ENCODE results near the gene NEUROD6. TPM values are rescaled to one million over a fixed set of nuclear protein-coding genes. Genes with fewer than 3 reads are reported as not detected.

NEUROD6 gene
- total RNA-seq, 2 experiments from 2014 or later = not detected

DNA sequence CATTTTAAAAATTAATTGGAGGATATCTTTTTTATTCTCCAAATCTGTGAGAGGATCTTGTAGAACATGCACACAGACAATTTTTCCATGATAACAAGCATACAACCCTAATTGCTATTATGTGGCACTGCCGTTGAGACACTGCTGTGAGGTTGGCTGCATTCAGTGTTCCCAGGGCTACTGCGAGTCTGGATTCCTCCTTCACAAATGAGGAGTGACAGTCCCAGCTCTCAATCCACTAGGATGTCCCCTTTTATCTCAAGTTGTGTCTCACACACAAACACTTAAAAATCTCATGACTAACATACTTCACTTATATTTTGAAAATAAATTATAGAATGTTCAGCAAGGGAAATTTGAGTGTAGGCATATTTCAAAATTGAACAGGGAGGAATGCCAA, 14.1 kb downstream of the NEUROD6 start:
- intact Hi-C loops (cut with micrococcal nuclease; ENCODE audit: unreplicated experiment) = no loop called here
- Histone ChIP-seq H3K36me3 (ENCODE audit: insufficient read depth, low read length) (no peaks in the 10 kb centered on the region), H3K79me2 (ENCODE audit: insufficient read depth, low read depth, low read length) (no peaks in the 10 kb centered on the region), H2AFZ (ENCODE audit: low read length) (no peak overlapping the region), H3K4me3 (ENCODE audit: low read depth, low read length, poor library complexity, severe bottlenecking) (no peak overlapping the region), H3K9me3 (ENCODE audit: low read length) (no peaks in the 10 kb centered on the region), H3K27ac (ENCODE audit: low read depth, low read length, poor library complexity, severe bottlenecking) (no peak overlapping the region), H3K9me2 (ENCODE audit: insufficient read depth, low read length) (no peaks in the 10 kb centered on the region), H3K4me2 (ENCODE audit: low read length) (no peak overlapping the region), H4K20me1 (ENCODE audit: insufficient read depth, low read length) (no peaks in the 10 kb centered on the region), H3K4me1 (ENCODE audit: insufficient read depth, low read length, poor library complexity, severe bottlenecking) (no peaks in the 10 kb centered on the region)
- CTCF ChIA-PET (ENCODE audit: unreplicated experiment) = no interaction called here
- no TSS peak for BruUV-seq (replicated peaks)
- POLR2A ChIA-PET = no interaction called here
- DNase-seq (ENCODE audit: low spot score) = no peak
- TF ChIP-seq, protein P1, sequence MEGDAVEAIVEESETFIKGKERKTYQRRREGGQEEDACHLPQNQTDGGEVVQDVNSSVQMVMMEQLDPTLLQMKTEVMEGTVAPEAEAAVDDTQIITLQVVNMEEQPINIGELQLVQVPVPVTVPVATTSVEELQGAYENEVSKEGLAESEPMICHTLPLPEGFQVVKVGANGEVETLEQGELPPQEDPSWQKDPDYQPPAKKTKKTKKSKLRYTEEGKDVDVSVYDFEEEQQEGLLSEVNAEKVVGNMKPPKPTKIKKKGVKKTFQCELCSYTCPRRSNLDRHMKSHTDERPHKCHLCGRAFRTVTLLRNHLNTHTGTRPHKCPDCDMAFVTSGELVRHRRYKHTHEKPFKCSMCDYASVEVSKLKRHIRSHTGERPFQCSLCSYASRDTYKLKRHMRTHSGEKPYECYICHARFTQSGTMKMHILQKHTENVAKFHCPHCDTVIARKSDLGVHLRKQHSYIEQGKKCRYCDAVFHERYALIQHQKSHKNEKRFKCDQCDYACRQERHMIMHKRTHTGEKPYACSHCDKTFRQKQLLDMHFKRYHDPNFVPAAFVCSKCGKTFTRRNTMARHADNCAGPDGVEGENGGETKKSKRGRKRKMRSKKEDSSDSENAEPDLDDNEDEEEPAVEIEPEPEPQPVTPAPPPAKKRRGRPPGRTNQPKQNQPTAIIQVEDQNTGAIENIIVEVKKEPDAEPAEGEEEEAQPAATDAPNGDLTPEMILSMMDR (conservative IDR thresholded peaks at IDR 0.05; ENCODE audit: low read length) = no peak
- TF ChIP-seq EZH2phosphoT487 (IDR thresholded peaks at IDR 0.05; ENCODE audit: borderline replicate concordance, low read depth, low read length) = no peak

DNA sequence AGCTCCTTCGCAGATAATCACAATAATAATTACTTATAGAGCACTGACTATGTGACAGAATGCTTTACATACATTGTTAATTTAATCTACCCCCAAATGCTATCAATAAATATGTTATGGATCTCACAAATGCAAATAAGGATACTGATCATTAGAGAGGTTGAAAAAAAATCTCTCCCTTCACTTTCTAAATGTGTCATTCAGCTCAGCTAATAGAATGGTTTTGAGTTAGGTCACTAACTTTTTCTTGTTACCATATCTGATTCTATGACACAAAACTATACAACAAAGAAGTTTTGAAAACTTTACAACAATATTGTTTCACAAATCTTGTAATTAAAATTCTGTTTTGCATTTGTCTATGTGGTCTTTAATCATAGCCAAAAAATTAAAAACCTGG, 17.4 kb downstream of the NEUROD6 start:
- no peaks in the 10 kb centered on the region for H3K4me1 ChIP-seq (ENCODE audit: insufficient read depth, low read length, poor library complexity, severe bottlenecking)
- no peaks in the 10 kb centered on the region for H3K9me3 ChIP-seq (ENCODE audit: low read length)
- H2AFZ ChIP-seq (ENCODE audit: low read length) = no peak overlapping the region
- ChIA-PET CTCF (ENCODE audit: unreplicated experiment) (no interaction called here), POLR2A (no interaction called here)
- no peak for DNase-seq (ENCODE audit: low spot score)
- no TSS peak for BruUV-seq (replicated peaks)
- no peak overlapping the region for H3K27ac ChIP-seq (ENCODE audit: low read depth, low read length, poor library complexity, severe bottlenecking)
- intact Hi-C loops (cut with micrococcal nuclease; ENCODE audit: unreplicated experiment) = no loop called here
- no peak overlapping the region for H3K4me2 ChIP-seq (ENCODE audit: low read length)
- no peaks in the 10 kb centered on the region for H3K79me2 ChIP-seq (ENCODE audit: insufficient read depth, low read depth, low read length)
- no peaks in the 10 kb centered on the region for H4K20me1 ChIP-seq (ENCODE audit: insufficient read depth, low read length)
- H3K4me3 ChIP-seq (ENCODE audit: low read depth, low read length, poor library complexity, severe bottlenecking) = no peak overlapping the region
- no peaks in the 10 kb centered on the region for H3K9me2 ChIP-seq (ENCODE audit: insufficient read depth, low read length)
- TF ChIP-seq, protein P1 (conservative IDR thresholded peaks at IDR 0.05; ENCODE audit: low read length) = no peak
- no peaks in the 10 kb centered on the region for H3K36me3 ChIP-seq (ENCODE audit: insufficient read depth, low read length)

GRCh38 chr7:31320675-31321074, 19.9 kb downstream of the NEUROD6 start:
- no peaks in the 10 kb centered on the region for H3K9me2 ChIP-seq (ENCODE audit: insufficient read depth, low read length)
- ChIA-PET POLR2A (no interaction called here), CTCF (ENCODE audit: unreplicated experiment) (no interaction called here)
- H3K36me3 ChIP-seq (ENCODE audit: insufficient read depth, low read length) = no peaks in the 10 kb centered on the region
- BruUV-seq (replicated peaks) = no TSS peak
- H4K20me1 ChIP-seq (ENCODE audit: insufficient read depth, low read length) = no peaks in the 10 kb centered on the region
- no peaks in the 10 kb centered on the region for H3K79me2 ChIP-seq (ENCODE audit: insufficient read depth, low read depth, low read length)
- no peaks in the 10 kb centered on the region for H3K4me1 ChIP-seq (ENCODE audit: insufficient read depth, low read length, poor library complexity, severe bottlenecking)
- no peak overlapping the region for H3K4me3 ChIP-seq (ENCODE audit: low read depth, low read length, poor library complexity, severe bottlenecking)
- DNase-seq (ENCODE audit: low spot score) = no peak
- H3K9me3 ChIP-seq (ENCODE audit: low read length) = no peaks in the 10 kb centered on the region
- intact Hi-C loops (cut with micrococcal nuclease; ENCODE audit: unreplicated experiment) = no loop called here
- no peak overlapping the region for H3K27ac ChIP-seq (ENCODE audit: low read depth, low read length, poor library complexity, severe bottlenecking)
- no peak for TF ChIP-seq EZH2phosphoT487 (IDR thresholded peaks at IDR 0.05; ENCODE audit: borderline replicate concordance, low read depth, low read length)
- TF ChIP-seq, protein P1 (conservative IDR thresholded peaks at IDR 0.05; ENCODE audit: low read length) = no peak
- no peak overlapping the region for H3K4me2 ChIP-seq (ENCODE audit: low read length)
- H2AFZ ChIP-seq (ENCODE audit: low read length) = no peak overlapping the region
